Kidney capillary endothelial cell (primary cell): ENCODE results near the gene WNK4.

ENCODE experiments used
- DNase-seq: peaks from one replicate; pipeline ENCODE4 v3.0.0-alpha.2; 2018; ENCODE audit warnings: low spot score

Gene WNK4

GRCh38 chr17:42772945-42773289 lies 7.5 kb upstream of the WNK4 start:
- no peak for DNase-seq

- DNase-seq: peak; percentile 73
These were observed 6.9 kb upstream of the WNK4 start, which contains the start of gene VPS25 for GRCh38 chr17:42773290-42774035. TSS of gene VPS25 (plus strand) at chr17:42773449. CDS start at chr17:42773476, 27 bp downstream.

GRCh38 chr17:42774066-42774745 lies 6.2 kb upstream of the WNK4 start:
- DNase-seq: peak; percentile 52

DNA sequence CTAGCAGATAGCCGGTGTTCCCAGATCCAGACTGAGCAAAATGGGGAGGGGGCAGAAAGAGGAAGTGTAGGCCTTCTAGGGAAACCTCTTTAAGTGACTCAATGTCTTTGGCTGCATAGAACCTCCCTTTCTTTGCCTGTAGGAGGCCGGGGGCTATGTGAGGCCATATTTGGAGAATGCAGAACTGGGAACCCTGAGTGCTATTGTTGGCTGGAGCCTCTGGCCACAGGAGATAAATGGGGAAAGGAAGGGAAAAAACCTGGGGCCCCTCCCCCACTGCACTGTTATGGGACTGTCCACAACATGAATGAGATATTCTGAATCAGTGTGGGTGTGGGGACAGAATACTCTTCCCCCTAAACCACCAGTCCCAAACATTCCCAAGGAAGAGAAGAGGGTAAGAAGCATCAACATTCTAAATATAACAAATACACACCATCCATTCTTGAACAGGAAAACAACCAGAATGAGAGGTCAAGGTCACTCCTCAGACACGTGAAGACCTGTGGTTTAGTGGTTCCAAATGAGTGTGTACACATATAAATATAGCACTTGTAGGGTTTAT lies 4.8 kb upstream of the WNK4 start:
- DNase-seq: no peak

DNA sequence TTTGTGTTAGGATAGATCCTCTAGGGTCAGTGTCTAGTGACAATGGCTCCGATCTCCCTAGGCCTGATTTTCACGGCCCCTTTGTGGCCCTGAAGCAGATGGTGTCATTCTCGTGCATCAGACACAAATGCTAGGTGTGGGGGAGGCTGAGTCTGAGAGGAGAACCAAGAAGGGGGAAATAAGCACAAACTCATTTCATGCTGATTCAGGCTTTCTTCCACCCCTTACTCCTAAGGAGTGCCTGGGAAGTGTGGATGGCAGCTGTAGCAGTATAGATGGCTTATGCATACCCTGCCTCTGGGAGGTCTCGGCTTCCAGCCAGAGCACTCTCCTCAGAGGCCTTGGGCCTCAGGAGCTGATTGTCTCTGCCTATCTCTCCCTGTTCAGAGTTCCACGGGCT lies 1.8 kb upstream of the WNK4 start:
- DNase-seq: no peak

GRCh38 chr17:42779304-42779935 lies 990 bp upstream of the WNK4 start:
- DNase-seq: no peak

DNA sequence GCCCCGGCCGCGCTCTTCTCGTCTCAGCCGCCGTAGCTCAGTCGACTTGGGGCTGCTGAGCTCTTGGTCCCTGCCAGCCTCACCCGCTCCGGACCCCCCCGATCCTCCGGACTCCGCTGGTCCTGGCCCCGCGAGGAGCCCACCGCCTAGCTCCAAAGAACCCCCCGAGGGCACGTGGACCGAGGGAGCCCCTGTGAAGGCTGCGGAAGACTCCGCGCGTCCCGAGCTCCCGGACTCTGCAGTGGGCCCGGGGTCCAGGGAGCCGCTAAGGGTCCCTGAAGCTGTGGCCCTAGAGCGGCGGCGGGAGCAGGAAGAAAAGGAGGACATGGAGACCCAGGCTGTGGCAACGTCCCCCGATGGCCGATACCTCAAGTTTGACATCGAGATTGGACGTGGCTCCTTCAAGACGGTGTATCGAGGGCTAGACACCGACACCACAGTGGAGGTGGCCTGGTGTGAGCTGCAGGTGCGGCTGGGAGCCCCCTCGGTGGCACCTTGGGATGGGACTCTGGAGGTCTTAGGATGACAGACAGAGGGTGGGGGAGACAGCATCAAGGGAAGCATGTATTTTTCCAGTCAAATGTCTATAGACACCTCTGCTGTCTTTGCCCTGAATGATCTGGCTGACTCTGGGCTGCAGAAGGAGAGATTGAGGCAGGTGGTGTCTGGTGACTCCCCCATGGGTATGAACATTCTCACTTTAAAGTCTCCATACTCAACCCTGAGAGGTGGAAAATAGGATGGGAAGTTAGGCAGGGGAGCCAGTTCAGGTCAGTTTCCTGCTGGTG lies 635 bp downstream of the WNK4 start:
- DNase-seq: no peak

GRCh38 chr17:42781639-42782165 lies 1.3 kb downstream of the WNK4 start:
- no peak for DNase-seq

DNA sequence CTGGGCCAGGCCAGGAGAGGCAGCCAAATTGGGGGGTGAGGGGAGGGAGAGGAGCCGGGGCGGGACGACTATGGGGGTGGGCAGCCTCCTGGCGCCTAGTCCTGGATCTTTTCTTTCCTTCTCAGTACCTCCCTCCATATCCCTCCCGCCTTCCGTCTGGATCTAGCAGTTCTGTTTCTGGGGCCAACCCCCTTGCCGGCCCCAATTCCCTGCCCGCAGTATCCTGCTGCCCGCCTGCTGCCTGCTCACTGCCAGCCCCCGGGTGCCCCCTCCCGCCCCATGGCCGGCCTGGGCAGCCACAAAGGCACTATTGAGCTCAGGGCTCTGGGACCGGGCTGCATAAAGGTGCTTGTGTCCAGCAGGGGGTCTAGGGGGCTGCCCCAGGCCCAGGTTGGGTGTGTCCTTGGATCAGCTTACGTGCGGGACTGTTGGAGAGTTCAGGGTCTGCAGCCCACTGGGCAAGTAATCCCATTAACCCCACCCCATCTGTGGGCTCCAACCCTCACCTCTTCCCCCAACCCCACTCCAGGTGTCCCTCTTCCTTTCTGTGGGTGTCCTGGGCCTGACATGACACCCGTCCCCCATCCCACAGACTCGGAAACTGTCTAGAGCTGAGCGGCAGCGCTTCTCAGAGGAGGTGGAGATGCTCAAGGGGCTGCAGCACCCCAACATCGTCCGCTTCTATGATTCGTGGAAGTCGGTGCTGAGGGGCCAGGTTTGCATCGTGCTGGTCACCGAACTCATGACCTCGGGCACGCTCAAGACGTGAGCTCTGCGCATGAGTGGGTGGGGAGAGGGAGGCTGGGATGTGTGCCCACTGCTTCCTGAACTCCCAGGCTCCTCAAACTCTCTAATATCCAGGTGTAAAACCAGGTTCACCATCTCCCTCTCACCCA lies 2.0 kb downstream of the WNK4 start:
- DNase-seq: no peak

- peak; percentile 81 for DNase-seq
These were observed 2.8 kb downstream of the WNK4 start for GRCh38 chr17:42783062-42783790.

GRCh38 chr17:42783791-42784138 lies 3.4 kb downstream of the WNK4 start:
- no peak for DNase-seq

GRCh38 chr17:42784409-42784808 lies 4.0 kb downstream of the WNK4 start:
- peak; percentile 52 for DNase-seq

GRCh38 chr17:42784811-42785592 lies 4.6 kb downstream of the WNK4 start:
- DNase-seq: no peak

GRCh38 chr17:42787266-42787665 lies 6.9 kb downstream of the WNK4 start:
- DNase-seq: no peak

GRCh38 chr17:42791948-42792347 lies 11.5 kb downstream of the WNK4 start:
- no peak for DNase-seq

GRCh38 chr17:42792545-42792944 lies 12.1 kb downstream of the WNK4 start:
- DNase-seq: no peak

DNA sequence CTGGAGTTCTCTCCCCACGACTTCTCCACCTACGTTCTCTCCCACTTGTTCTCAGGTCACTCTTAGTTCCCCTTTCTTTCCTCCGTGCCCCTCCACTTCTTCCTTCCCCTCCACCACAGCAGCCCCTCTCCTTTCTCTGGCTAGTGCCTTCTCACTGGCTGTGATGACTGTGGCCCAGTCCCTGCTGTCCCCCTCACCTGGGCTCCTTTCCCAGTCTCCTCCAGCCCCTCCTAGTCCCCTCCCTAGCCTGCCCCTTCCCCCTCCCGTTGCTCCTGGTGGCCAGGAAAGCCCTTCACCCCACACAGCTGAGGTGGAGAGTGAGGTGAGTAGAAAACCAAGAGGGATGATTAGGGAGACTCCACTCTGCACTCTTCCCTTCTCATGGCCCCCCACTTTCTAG lies 14.7 kb downstream of the WNK4 start:
- DNase-seq: no peak

DNA sequence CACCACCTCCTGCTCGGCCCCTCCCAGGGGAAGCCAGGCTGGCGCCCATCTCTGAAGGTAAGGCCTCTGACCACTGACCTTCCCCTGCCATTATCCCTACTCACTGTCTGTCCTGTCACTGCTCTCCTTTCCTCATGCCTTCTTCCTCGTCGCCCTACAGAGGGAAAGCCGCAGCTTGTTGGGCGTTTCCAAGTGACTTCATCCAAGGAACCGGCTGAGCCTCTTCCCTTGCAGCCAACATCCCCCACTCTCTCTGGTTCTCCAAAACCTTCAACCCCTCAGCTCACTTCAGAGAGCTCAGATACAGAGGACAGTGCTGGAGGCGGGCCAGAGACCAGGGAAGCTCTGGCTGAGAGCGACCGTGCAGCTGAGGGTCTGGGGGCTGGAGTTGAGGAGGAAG lies 15.1 kb downstream of the WNK4 start:
- no peak for DNase-seq

GRCh38 chr17:42796066-42796758 lies 15.8 kb downstream of the WNK4 start:
- no peak for DNase-seq
